ENCODE measurements around the gene KLF2.
"Not testable (repeated sequence)": the region's sequence is repeated elsewhere in the genome, so short reads cannot be mapped to it uniquely, and the experiment has no call there.

The KLF2 gene

DNA sequence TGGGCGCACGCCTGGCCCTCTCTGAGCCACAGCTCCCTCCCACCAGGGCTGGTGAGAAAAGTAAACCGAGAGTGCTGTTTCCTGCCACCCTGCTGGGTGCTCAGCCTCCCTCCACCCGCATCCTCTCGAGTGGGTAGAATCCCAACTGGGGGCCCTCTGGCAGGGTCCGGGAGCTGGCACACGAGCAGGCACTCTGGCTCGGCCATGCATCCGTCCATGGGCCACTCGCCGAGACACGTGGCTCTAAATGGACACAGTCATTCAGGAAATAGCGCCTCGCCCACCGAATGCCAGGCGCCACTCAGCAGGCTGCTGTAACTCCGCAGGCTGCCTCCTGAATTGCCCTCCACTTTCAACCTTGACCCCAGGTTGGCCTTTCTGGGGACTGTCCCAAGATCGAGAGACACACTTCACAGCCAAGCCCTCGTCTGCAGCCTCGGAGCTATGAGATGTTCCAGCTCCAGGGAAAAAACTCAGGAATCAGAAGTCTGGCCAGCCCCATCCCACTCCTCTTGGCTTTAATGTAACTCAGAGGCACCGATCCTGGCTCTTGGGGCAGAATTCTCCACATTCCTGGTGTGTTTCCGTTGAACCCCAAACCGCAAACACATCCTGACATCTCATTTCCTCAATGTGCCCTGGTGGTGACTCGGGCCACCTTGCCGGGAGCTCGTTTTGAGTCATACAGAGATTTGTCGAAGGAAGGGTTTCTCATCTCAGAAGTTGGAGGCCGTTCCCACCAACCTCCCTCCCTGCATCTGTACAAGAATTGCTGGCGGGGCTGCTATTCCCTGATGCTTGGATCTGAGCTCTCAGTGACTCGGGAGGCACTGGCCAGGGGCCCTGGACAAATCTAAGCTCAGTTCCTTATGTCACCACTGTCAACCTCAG, 14.1 kb downstream of the KLF2 start:
- no peak for DNase-seq (ENCODE audit: low spot score)

DNA sequence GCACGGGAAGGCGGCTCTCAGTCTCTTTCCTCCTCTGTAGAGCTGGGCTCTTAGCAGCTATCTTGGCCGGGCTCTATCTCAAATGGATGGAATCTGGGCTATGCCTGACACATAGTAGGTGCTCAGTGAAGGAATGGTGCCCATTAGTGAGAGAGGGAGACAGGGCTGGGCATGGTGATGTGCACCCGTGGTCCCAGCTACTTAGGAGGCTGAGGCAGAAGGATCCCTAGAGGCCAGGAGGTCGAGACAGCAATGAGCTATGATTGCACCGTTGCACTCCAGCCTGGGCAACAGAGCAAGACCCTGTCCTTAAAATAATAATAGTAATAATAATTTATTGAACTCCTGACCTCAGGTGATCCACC, 14.7 kb downstream of the KLF2 start:
- no peak for DNase-seq (ENCODE audit: low spot score)

DNA sequence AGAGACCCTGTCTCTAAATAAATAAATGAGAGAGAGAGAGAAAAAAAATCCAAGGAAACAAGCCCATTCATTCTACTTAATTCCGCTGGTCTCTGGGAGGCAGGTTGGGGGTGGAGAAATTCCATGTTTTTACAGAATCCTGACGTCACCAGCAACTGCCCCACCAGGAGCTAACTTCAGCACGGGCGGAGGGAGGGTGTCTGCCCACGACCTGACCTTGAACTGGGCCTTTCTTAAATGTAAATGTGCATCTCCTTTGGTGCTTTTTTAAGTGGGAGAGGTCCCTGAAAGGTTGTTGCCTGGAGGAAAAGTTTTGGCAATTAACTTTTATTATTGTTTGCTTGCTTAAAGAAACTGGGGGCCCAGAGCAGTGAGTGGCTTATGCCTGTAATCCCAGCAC, 15.5 kb downstream of the KLF2 start:
- DNase-seq (ENCODE audit: low spot score), result no peak

DNA sequence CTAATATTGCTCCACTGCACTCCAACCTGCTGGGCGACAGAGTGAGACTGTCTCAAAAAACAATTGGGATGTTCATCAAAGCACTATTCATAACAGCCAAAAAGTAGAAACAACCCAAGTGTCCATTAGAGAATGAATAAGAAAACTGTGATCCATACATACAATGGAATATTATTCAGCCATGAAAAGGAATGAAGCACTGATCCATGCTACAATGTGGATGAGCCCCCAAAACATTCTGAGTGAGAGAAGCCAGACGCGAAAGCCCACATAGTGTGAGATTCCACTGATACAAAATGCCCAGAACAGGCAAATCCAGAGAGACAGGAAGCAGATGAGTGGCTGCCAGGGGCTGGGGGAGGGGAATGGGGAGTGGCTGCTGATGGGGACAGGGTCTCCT, 16.0 kb downstream of the KLF2 start:
- DNase-seq (ENCODE audit: low spot score), result no peak

DNA sequence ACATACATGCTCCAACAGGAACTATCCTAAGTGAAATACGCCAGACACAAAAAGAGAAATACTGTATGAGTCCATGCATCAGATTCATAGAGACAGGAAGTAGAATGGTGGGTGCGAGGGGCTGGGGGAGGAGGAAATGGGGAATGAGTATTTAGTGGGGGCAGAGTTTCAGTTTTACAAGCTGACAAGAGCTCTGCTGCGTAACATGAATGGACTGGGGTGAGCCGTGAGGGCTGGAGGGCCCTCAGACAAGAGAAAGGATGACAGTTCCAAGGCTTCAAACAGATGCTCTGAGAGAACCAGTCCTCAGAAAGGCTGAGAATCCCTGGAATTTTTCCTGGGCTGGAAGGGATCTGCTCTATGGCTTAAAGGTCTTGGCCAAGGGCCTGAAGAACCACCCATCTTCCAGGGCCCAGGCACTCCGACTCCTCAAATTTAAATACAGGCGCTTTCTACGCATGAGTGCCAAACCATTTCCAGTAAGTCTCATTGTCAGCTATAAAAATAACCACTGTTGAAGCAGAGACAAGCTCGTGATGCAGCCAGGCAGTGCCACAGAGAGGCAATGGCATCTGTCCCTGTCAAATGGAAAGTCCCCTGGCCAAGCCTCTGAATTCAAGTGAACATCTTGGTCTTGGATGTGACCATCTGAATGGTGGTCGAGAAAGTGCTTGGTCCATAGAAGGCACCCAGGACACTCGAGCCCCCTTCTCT, 17.5 kb downstream of the KLF2 start:
- DNase-seq (ENCODE audit: low spot score), result no peak

DNA sequence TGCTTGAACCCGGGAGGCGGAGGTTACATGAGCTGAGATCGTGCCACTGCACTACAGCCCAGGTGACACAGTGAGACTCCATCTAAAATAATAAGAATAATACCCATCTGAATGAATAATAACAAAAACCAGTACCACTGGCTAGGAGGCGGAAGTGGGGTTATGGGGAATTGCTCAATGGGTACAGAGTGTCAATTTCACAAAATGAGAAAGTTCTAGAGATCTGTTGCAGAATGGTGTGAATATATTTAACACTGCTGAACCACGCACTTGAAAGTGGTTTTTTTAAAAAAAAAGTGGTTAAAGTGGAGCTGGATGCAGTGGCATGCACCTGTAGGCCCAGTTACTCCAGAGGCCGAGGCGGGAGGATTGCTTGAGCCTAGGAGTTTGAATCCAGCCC, 18.5 kb downstream of the KLF2 start:
- DNase-seq (ENCODE audit: low spot score), result no peak

DNA sequence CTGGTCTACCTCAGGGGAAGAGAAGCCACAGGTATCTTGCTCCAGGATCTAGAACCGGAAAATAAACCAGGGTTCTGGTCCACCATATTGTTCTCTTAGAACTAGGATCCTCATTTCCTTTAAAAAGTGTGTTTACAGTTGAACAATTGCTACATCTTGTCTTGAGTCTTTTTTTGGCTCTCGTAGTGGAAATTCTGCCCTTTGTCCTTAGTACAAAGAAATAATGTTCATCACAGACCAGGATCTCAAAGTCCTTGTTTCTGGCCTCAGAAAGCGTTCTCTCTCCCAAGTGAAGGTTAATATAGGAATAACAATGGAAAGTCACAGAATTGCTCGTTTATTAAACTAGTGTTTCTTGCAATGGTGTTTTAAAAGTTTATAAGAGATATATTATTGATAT, 20.8 kb downstream of the KLF2 start:
- DNase-seq (ENCODE audit: low spot score), result no peak

DNA sequence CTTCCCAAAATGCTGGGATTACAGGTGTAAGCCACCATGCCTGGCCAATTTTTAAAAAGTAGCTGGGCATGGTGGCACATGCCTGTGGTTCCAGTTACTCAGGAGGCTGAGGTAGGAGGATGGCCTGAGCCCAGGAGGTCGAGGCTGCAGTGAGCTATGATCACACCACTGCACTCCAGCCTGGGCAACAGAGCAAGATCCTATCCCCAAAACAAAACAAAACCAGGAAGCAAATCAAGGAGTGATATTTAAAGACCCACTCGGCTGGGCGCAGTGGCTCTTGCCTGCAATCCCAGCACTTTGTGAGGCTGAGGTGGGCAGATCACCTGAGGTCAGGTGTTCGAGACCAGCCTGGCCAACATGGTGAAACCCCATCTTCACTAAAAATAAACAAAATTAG, 22.5 kb downstream of the KLF2 start:
- DNase-seq (ENCODE audit: low spot score), result not testable (repeated sequence)

DNA sequence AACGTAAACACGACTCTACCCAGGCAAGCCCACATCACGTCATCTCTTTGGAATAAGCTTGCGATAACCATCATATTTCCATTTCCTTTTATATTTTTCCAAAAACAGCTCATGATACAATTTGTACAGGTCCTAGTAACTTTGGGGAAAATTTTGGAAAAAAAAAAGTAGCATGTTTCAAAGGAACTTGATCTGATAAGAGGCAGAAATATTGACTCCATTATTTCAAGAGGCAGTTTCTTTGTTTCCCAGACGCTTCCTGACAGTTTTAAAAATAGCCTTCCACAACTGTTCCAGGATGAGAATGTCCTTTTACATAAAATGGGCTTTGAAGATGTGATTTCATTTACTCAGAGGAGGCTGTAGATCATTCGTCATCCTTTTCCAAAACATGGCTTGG, 23.1 kb downstream of the KLF2 start:
- DNase-seq (ENCODE audit: low spot score), result no peak

DNA sequence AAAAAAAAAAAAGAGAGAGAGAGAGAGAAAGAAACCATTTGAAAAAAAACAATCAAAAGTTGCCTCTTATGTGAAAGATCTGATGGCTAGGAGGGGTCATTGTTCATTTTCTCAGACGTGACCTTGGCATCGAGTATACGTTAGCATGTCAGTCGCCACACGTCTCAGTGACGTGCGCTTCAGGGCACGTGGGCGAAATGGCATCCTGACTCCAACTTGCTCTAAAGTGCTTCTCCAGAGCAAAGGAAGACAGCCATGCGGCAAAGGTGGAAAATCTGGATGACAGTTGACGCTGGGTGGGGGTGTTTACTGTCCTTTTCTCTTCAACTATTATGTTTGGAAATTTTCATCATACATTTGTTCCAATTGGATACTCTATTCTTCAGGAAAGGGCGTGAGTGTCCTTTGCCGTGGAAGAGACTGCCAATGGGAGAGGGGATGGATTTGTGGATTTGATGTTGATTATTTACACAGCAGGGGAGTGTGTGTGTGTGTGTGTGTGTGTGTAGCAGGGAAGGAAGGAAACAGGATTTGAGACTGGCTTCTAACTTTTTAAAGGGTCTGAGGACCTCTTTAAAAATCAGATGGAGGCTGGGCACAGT, 25.0 kb downstream of the KLF2 start:
- no peak for DNase-seq (ENCODE audit: low spot score)

DNA sequence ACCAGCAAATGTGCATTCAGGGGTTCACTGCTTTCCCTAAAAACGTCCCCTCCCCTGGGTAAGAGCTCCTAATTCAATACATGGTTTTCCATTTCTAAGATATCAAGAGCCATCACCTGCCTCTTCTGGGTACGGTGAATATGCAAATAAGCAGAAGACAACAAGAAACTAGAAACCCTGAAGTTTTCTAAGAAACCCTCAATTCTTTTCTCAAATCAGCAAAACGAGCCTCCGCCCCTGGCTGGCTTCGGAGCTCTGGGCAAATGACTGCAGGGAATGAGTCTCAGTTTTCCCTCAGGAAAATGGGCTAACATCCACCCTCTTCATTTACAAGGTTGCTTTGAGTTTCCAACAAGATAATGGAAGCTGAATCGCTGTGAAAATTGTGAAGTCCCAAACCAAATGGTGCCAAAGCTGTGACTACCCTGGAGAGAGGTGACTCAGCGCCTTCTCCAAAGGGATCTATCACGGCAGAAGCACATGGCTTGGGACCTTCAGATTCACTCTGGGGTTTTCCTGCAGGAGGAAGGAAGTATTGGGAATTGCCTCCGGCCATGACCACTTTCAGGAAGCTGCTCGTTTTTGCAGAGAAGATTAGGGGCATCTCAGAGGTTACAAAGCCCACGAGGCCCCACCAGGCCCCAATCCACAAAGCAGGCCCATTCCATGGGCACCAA, 26.6 kb downstream of the KLF2 start:
- DNase-seq (ENCODE audit: low spot score), result no peak

DNA sequence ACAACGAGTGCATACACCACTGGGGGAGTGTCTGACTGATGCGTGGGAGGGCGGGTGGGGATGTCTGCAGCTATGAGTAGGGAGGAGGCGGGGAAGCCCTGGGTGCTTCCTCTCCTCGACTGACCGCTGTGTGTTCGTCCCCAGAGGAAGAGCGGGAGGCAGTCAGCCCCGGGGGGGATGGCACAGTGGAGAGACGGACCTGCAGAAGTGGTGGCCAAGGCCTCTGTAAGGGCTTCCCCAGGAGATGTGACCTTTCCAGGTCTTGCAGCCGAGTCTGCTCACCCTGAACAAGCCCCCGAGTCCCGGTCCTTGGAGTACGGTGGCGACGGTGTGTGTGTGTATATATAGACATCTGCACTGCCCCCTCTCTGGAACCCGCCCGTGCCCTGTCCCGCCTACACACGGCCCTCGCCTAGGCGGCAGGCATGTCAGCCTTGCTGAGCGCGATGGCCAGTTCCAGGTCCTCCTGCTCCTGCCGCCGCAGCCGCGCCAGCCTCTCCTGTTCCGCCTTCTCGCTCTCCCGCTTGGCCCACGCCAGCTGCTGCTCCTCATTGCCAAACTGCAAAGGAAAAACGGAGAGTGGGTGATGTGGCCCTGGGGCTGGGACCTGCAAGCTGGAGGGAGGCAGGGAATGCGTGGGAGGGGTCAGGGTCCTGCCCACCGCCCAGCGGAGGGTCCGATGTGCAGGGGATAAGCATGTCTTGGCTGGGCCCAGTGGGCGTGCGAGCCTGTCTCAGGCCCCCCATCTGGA, 30.8 kb downstream of the KLF2 start:
- DNase-seq (ENCODE audit: low spot score), result no peak

DNA sequence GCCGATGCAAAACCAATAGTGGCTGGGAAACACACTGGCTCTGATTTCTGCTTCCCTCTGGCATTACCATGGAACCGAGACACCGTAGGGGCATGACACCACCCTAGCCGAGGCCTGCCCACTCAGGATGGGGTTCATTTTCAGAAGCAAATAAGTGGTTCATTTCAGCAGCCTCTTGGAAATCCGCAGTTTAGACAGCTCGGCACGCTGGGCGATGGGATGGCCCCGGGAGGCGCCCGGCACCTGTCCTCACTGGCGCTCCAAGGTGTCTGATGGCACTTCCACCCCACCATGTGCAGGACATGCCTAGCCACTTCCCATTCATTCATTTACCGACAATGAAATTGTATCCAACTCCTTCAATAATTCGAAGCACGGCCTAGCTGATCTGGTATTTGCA, 33.8 kb downstream of the KLF2 start:
- DNase-seq (ENCODE audit: low spot score), result no peak

DNA sequence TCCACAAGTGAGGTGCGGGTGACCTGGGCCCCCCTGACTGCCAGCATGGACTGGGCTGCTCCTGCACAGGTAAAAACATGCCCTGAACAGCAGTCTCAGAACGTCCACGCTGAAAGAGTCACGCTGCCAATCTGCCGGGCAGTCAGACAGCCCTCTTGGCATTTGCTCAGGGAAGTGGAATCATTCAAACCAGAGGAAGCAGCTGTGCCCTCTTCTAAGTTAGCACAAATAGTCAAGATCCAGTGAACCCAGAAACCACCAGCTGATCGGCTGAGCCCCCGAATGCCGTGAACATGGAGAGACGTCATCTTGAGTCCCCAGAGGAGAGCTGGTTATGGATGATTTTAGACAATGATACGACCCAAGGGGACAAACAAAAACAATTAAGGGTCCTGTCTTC, 34.4 kb downstream of the KLF2 start:
- DNase-seq (ENCODE audit: low spot score), result no peak

DNA sequence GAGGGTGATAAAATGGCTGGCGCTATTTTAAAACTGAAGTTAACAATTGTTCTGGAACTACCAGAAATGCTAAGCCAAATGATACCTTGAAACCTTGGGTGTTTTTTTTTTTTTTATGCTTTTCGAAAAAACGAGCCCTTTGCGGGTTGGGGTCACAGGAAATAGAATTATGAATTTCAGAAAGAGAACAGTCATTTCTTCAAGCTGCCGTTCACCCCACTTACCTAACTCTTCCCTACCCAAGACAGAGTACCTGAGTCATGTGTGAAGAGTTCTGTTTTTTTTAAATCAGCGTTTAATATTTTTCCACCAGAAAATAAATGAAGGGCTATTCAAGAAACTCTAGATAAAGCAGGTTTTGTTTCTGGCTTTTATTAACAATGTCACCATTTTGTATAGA, 35.3 kb downstream of the KLF2 start:
- DNase-seq (ENCODE audit: low spot score), result no peak

DNA sequence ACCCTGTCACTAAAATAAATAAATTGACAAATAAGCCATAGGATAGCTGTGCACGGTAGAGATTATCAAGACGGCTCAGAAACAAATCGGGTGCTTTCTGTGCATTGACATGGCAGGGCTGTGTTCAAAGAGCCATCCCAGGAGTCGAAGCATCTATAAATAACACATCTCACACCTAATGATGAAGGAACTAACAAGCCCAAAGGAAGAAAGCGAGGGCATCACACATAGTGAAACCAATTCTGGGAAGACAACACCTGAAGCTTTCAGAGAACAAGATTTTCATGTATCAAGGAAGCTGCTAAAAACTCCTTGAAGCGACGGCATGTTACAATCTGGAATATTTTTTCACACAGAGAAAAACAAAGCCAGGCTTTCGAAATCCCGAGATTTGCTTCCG, 36.1 kb downstream of the KLF2 start:
- DNase-seq (ENCODE audit: low spot score), result no peak

DNA sequence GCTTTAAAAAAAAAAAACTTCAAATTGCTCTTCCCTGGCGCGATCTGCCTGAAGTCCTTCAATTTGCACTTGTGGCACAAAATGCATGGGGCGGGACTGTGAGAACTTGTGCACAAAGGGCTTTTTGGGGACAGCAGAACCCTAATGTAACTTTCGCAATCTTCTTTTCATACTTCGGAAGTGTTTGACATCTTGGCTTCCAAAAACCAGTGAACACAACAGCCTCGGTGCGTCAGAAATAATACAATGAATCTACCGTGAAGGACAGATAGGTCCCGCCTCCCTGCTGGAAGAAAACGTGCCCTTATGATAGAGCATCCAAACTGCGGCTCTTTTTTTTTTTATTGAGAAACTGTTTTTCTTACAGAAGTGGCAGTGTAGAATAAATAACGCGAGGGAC, 36.6 kb downstream of the KLF2 start:
- no peak for DNase-seq (ENCODE audit: low spot score)

DNA sequence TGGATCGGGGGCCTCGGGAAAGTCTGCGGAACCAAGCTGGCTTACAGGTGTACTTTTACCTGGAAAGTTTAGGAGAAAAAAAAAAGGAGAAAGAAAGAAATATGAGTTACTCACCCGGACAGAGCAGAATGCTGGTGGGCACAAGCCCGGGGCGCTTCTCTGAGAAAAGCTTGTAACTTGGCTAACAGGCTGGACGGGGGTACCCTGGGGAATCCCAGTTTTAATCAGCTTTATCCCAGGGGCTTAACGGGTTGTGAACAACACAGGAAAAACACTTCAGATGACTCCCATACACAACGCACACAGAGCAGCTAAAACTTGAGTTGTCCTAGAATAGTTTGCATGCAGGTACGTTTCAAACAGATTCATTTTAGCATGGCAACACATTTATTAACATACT, 37.3 kb downstream of the KLF2 start:
- DNase-seq (ENCODE audit: low spot score), result no peak

DNA sequence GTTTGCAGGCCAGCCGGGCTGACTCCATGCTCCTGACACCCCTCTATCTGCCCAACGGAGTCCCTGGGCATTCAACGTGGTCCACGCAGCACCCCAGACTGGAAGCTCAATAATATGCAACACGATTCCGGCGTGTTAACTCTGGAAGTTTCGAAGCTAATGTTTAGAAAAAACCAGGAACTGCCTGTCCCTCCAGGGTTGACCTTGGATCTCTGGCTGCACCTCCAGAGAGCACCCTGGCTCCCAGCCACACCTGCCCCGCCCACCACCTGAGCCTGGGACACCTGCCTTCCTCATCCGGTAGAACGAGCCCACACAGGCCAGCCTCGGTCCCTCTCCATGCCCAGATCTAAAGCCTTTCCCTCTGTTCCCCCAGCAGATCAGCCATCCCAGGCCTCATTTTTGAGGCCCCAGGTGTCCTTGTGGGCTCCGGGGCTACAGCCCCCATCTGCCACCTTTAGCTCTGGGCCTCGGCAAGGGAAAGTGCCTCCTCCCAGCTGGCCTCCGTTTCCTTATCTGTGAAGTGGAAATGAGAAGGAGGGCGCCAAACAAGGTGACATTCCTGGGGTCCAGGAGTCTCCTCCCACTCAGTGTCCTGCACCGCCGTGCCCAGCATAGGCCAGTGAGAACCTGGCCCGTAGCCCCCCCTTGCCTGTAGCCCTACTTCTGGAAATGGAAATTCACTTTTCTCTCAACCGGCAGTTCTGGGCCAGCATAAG, 38.7 kb downstream of the KLF2 start:
- no peak for DNase-seq (ENCODE audit: low spot score)

DNA sequence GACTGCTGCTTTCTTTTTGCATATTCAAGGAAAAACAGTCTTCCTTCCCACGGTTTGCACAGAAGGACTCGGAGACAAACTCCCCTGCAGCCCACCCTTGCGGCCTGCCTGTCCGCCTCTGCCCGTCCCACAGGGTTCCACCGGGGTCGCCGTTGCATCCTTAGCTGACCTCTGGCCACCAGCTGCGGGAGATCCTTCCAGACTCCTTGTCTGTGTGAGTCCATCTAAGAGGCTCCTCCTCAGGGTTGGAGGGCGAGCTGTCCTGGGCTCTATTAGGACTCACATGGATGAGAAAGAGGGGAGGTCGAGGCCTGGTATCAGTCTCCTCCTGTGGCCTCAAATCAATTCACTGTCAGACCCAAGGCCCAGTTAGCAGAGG, 39.2 kb downstream of the KLF2 start:
- DNase-seq (ENCODE audit: low spot score), result no peak

DNA sequence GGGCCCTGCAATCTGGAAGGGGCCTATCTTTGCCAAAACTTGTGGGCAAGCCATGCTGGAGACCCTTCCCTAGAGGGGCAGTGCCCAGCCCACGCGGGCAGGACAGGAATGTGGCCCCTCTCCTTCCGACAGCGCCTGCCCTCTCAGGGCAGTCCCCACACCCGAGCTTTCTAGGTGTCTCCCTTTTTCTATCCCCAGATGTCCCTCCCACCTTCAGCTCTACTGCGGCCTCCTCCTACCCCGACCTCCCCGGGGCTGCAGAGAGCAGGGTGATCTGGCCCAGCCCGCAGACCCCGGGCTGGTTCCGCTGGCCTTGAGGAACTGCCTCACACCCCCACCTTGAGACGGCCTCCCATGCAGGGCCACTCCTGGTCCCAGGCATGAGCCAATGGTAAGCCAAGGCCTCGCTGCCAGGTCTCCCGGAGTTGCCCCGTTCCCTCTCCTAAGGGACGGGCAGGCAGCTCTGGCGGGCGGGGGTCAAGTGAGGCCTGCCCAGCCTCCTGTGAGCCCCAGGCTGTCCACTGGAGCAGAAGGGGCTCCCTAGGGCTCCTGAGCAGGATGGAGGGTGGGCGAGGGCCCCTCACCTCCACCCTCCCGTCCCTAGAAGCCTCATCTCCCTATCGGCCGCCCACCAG, 39.7 kb downstream of the KLF2 start:
- no peak for DNase-seq (ENCODE audit: low spot score)
